HTR-8/SVneo (cell line): ENCODE results near the gene CCM2L.

Source experiments
- DNase-seq: peaks from one replicate; pipeline ENCODE4 v3.0.0; 2011; ENCODE audit warnings: low spot score, mixed read lengths; ENCODE audit not compliant: insufficient read length
- FAIRE-seq: peaks from 2 replicates; lab custom pipeline; 2011; peaks lifted over from hg19 to GRCh38; lab: Jason Lieb, UNC

CCM2L gene

DNA sequence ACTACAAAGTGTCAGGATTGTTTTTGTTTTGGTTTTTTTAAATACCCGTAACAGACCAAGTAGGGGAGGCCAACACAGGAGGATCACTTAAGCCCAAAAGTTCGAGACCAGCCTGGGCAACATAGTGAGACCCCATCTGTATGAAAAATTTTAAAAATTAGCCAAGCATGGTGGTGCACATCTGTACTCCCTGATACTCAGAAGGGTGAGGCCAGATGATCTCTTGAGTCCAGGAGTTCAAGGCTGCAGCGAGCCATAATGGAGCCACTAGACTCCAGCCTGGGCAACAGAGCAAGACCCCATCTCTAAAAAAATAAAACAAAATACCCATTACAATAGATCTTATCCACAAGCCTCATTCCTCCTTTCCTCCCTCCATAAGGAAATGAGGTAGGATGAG is 70.5 kb downstream of the CCM2L start:
- FAIRE-seq: no peak
- no peak for DNase-seq
